T47D (cell line): ENCODE data around the gene ZNRF4.
"Not testable (repeated sequence)": the region's sequence is repeated elsewhere in the genome, so short reads cannot be mapped to it uniquely, and the experiment has no call there.

Source experiments
- DNase-seq, 2 experiments: peaks; one replicate each; pipeline versions ENCODE4 v3.0.0 to v3.0.0-alpha.2; 2011 to 2012; ENCODE audit warnings: low read depth in 1 of 2, low spot score in 1 of 2
- JUND ChIP-seq: IDR thresholded peaks from 2 replicates; pipeline ENCODE4 v1.6.1; 2012; ENCODE audit warnings: low read depth
- in situ Hi-C: cut with HindIII; loops from 2 replicates; pipeline ENCODE4 v1.10.0; 2016; ENCODE audit warnings: low sequenced_read_pairs, low pct_unique_long_range_greater_than_20kb

ZNRF4 gene, protein sequence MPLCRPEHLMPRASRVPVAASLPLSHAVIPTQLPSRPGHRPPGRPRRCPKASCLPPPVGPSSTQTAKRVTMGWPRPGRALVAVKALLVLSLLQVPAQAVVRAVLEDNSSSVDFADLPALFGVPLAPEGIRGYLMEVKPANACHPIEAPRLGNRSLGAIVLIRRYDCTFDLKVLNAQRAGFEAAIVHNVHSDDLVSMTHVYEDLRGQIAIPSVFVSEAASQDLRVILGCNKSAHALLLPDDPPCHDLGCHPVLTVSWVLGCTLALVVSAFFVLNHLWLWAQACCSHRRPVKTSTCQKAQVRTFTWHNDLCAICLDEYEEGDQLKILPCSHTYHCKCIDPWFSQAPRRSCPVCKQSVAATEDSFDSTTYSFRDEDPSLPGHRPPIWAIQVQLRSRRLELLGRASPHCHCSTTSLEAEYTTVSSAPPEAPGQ

DNA sequence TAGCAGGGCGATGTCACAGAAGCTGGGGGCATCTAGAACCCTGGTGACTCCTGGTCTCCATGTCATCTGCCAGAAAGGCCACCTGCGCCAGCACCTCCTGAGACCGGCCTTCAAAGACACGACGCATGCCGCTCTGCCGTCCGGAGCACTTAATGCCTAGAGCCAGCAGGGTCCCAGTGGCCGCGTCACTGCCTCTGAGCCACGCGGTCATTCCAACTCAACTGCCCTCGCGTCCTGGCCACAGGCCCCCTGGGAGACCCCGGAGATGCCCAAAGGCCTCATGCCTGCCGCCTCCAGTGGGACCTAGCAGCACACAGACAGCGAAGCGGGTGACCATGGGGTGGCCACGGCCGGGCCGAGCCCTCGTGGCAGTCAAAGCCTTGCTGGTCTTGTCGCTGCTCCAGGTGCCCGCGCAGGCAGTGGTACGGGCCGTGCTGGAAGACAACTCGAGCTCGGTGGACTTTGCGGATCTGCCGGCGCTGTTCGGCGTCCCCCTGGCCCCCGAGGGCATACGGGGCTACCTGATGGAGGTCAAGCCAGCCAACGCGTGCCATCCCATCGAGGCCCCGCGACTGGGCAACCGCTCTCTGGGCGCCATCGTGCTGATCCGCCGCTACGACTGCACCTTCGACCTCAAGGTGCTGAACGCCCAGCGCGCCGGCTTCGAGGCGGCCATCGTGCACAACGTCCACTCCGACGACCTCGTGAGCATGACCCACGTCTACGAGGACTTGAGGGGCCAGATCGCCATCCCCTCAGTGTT, at the start of gene ZNRF4:
ZNRF4 (plus strand) TSS at position 51 of the 763 bp plus-strand sequence; CDS start at position 126, 75 bp downstream.
- in situ Hi-C loops = no loop called here
- no peak for TF ChIP-seq JUND
- DNase-seq = no peak

DNA sequence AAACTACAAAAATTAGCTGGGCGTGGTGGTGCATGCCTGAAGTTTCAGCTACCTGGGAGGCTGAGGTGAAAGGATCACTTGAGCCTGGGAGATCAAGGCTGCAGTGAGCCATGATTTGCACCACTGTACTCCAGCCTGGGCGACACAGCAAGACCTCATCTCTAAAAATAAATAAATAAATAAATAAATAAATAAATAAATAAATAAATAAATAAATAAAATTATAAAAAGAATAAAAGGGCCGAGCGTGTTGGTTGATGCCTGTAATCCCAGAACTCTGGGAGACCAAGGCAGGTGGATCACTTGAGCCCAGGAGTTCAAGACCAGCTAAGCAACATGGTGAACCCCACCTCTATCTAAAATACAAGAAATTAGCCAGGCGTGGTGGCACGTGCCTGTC, 49.0 kb upstream of the ZNRF4 start:
- in situ Hi-C loops, DNase-seq: not testable (repeated sequence)

DNA sequence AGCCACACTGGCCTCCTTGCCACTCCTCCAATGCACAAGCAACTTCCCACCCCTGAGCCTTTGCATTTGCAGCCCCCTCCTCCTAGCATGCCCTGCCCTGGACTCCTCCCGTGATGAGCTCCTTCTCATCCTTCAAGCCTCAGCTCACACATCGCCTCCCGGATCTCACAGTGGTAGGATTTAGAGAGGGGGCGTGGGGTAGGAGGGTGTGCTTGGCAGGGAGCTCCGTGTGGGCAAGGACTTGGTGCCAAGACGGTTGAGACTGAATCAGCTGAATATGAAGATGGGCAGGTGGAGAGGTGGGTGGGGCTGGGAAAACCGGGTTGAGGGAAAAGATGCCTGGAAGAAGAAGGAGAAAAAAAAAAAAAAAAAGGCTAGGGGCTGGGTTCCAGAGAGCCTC, 48.4 kb upstream of the ZNRF4 start:
- in situ Hi-C loops = no loop called here
- no peak for TF ChIP-seq JUND
- no peak for DNase-seq

DNA sequence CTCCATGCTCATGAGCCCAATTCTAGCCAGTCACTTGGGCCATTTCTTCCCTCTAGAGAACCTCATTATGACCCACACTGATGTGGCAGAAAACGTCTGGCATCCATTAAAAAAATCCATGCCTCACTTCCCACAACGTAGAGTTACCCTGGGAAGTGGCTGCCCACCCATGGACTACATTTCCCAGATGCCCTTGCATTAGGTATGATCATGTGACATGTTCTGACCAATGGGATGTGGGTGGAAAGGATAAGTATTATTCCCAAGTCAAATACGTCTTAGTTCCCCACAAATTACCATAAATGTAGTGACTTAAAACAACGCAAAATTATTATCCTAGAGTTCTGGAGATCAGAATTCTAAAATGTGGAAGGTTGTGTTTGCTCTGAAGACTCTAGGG, 47.9 kb upstream of the ZNRF4 start:
- no peak for TF ChIP-seq JUND
- in situ Hi-C loops = no loop called here
- DNase-seq = peak in 1 of 2 experiments; percentile 57

DNA sequence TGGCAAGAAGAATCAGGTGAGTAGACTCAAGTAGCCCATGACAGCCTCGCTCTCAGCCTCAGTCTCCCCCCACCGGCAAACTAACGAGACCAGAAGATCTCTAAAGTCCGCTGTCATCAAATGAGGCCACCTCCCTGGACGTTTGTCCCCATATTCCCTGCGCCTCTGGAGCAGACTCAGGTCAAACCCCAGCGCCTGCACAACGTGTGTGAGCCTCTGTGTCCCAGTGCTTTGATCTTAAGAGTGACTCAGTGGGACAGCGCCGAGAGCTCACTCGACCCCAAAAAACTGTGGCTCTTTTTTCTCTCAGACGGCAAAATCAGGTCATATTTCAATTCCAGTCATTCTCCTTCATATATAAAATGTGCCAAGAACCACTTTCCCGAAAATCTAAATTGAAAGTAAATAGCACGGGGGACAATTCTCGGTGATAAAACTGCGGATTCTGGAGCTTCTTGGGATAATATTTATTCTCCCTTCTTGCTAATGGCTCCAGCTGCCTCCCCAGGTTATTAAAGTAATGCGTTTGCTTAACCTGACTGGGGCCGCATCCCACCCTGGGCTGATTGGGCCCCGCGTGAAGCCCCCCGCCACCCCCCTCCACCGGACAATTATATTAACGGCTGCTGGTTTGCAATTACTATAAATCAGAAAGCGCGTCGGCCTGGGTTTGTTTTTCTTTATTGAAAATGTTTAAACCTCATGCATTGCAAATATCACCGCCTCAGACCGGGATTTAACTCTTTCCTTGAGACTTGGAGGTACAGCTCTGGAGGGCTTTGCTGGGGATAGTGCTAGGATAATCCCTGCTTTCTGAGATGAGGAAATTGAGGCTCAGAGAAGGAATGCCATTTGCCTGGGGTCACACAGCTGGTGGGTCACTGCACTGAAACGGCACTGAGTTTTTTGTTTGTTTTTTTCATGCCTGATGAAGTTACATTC, 37.5 kb upstream of the ZNRF4 start:
- DNase-seq = no peak
- in situ Hi-C loops = no loop called here
- no peak for TF ChIP-seq JUND

DNA sequence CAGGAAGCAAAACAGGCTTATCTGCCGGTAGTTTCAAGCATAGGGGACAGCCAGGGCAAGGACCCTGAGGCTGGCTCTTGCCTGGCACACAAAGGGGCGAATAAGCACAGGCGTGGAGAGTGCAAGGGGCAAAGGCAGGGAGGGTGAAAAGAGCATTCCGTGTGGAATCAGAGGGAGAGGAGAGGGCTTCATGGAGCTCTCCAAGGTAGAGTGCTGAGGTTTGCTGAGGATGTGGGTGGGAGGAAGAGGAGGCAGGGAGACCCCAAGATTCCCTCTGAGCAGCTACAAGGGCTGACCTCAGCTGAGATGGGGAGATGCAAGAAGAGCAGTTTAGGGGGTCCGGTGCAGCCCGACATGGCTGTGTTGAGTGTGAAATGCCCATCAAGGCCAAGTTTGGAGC, 36.5 kb upstream of the ZNRF4 start:
- no peak for TF ChIP-seq JUND
- DNase-seq = no peak
- in situ Hi-C loops = no loop called here

DNA sequence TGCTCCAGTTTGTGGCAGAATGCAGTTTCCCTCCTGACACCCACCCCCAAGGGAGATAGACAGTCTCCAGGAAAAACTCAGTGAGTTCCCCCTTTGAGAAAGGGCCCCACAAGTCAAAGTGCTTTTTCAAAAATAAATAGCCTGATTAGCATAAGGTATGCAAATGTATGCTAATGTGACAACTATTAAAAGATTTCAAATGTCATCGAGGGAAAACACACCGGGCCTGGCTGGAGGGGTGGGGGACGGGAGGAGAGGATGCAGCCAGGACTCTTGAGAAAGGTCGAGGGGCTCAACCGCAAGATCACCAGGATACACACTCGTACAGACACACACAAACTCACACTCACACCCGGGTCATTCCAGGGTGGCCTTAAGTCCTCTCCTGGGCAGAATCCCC, 34.3 kb upstream of the ZNRF4 start:
- in situ Hi-C loops = no loop called here
- no peak for TF ChIP-seq JUND
- DNase-seq = no peak

DNA sequence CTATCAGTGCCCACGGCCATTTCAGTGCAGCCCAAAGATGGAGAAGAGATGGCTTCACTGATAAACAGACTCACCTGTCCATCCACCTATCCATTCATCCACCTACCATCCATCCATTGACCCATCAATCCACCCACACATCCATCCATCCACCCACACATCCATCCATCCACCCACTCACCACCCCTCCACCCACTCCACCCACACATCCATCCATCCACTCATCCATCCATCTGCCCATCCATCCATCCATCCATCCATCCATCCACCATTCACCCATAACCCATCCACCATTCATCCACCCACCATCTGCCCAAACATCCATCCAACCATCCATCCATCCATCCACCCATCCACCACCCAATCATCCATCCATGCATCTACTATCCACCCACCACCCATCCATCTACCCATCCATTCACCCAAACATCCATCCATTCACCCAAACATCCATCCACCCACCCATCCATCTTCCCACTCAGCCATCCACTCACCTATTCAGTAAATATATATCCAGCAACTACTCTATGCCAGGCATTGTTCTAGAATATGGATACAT, 31.6 kb upstream of the ZNRF4 start:
- in situ Hi-C loops = no loop called here
- DNase-seq = no peak
- TF ChIP-seq JUND = no peak

DNA sequence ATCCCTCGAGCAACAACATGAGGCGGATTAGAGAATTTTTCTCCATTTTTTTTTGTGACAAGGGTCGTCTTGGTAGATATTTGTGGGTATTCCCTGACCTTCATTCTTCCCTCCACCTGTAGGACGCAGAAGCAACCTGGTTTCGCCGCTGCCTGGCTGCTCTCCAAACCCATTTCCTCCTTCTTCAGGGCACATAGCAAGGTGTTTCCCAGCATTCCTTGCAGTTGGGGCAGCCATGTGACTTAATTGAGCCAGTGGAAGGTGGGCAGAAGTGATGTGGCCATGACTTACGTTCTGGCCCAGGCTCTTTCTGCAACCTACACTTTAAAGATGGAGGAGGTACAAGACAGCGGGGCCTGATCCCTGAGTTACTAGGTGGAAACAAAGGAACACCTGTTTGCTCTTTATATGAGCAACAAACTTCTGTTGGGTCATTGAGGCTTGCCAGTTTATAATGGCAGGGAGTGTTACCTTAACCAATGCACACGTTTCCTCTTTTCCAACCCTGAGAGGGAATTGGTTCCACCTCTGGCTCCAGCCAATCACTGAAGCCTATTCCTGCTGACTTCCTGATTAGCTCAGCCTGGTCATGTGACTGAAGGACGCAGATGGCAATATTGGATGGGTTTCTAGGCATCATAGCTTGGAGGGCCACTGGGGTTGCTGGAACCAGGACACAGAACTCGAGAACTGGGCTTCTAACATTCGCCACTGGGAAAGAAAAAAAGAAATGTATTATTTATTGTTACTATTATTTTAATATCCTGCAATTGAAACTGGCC, 30.8 kb upstream of the ZNRF4 start:
- in situ Hi-C loops = no loop called here
- TF ChIP-seq JUND = no peak
- no peak for DNase-seq

DNA sequence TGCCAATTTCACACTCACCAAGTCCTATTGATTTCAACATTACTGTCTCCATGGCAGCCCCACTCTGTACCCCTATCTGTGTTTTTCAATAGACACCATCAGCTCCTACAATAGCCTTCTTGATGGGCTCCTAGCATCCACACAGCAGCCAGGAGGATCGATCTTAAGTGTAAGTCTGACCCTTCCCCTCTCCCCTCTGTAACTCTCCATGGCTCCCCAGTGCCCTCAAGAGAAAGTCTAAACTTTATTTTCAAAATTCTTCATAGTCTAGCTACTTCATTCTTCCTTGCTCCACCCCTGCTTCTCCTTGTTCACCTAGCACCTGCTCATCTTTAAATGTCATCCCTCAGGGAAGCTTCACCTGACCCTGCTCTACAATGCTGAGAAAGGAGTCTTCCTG, 30.0 kb upstream of the ZNRF4 start:
- DNase-seq = no peak
- no peak for TF ChIP-seq JUND
- in situ Hi-C loops = no loop called here

DNA sequence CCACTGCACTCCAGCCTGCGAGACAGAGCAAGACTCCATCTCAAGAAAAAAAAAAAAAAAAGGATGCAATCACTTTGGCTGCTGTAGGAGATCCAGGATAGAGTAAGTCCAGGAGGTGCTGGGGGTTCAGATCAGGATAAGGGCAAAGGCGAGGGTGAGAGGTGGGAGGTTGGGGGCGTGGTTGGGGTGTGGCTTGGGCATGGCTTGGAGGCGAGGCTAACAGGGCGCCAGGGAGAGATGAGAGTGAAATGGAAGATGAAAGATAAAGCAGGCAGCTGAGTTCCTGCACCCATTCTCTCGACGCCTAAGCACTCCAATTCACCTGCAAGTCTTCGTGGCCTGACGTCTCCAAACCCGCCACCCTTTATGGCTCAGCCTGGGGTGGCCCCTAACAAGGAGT, 25.0 kb upstream of the ZNRF4 start:
- DNase-seq = no peak
- no peak for TF ChIP-seq JUND
- in situ Hi-C loops = no loop called here
